ENCODE measurements around the gene PILRB.

DNA sequence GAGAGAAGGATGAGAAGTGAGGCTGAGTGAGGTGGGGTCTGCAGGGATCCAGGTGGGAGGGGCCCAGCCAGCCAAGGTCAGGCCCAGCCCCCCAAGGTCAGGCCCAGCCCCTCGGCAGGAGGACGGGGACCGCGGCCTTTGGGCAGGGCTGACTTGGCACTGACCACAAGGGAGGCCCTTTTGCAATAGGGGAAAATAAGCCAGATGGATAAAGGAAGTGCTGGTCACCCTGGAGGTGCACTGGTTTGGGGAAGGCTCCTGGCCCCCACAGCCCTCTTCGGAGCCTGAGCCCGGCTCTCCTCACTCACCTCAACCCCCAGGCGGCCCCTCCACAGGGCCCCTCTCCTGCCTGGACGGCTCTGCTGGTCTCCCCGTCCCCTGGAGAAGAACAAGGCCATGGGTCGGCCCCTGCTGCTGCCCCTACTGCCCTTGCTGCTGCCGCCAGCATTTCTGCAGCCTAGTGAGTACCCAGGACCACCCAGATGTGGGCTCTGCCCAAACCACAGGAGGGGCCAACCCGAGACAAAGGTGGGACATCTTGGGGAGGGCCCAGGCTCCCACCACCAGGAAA is 15.4 kb downstream of the PILRB start, which contains the start of gene PILRA:
- TF ChIP-seq POLR2A (IDR thresholded peaks at IDR 0.05; ENCODE audit: low read depth, low read length) (no peak), POLR2AphosphoS5 (IDR thresholded peaks at IDR 0.05; ENCODE audit: low read depth, low read length) (no peak), TAF1 (IDR thresholded peaks at IDR 0.05; ENCODE audit: borderline replicate concordance, low read depth, low read length) (no peak)

All from GM12892 (cell line).